GM12878 (cell line): Measurements from ENCODE around the gene EGFR. TPM values are rescaled to one million over a fixed set of nuclear protein-coding genes. Genes with fewer than 3 reads are reported as not detected.

Source experiments
- ATAC-seq: fragments of 200-7000 bp; cut with Tn5 transposase; 3 replicates; pipeline ENCODE4 v1.9.1; 2020; ENCODE audit warnings: mild to moderate bottlenecking, moderate library complexity
- BruUV-seq: library from RNA; stranded (reverse); fragments of 400-500 nt; replicated peaks from 2 replicates; lab custom pipeline; 2021; lab: Mats Ljungman, UMichigan
- CTCF ChIA-PET: fragments of 300-600 bp; sonication (Branson Sonifier 250); formaldehyde crosslinking; extraction: SDS; loops from one replicate; lab custom pipeline; 2021; ENCODE audit warnings: inconsistent platforms; lab: Yijun Ruan, JAX
- POLR2A ChIA-PET: fragments of 350-600 bp; formaldehyde crosslinking; extraction: SDS; loops from one replicate; lab custom pipeline; 2021; ENCODE audit warnings: inconsistent platforms; lab: Charles Lee
- RAD21 ChIA-PET: fragments of 300-600 bp; sonication (Branson Sonifier 250); formaldehyde crosslinking; loops from one replicate; lab custom pipeline; 2023; ENCODE audit warnings: antibody characterized with exemption; ENCODE audit not compliant: unreplicated experiment; lab: Charles Lee
- SMC1A ChIA-PET: fragments of 300-600 bp; sonication (Branson Sonifier 250); formaldehyde crosslinking; loops from one replicate; lab custom pipeline; 2023; ENCODE audit not compliant: unreplicated experiment, uncharacterized antibody; lab: Charles Lee
- DNase-seq: peaks from one replicate; pipeline ENCODE4 v3.0.0-alpha.2; 2011; ENCODE audit warnings: low read depth, low spot score
- FAIRE-seq: peaks from 3 replicates; lab custom pipeline; 2011; peaks lifted over from hg19 to GRCh38; lab: Jason Lieb, UNC
- H2AFZ ChIP-seq: 2 replicates; pipeline ENCODE4 v1.6.0; 2011; ENCODE audit warnings: low read depth, low read length, control low read depth; ENCODE audit not compliant: control insufficient read depth
- H3K27ac ChIP-seq: 2 replicates; pipeline ENCODE4 v1.5.1; 2011; ENCODE audit warnings: control low read depth; ENCODE audit not compliant: control insufficient read depth, insufficient read depth
- H3K27me3 ChIP-seq, 2 experiments: replicated peaks in 1 of 2; 2 replicates each; pipeline versions ENCODE4 v1.6.0 to v1.6.1; 2011; ENCODE audit warnings: low read length in 1 of 2; ENCODE audit not compliant: control insufficient read depth in 2 of 2, insufficient read depth in 2 of 2
- H3K36me3 ChIP-seq, 2 experiments: 2 replicates each; pipeline ENCODE4 v1.5.1; 2011; ENCODE audit warnings: low read length in 1 of 2; ENCODE audit not compliant: control insufficient read depth in 2 of 2, insufficient read depth in 2 of 2
- H3K4me1 ChIP-seq: 2 replicates; pipeline ENCODE4 v1.6.1; 2011; ENCODE audit warnings: mild to moderate bottlenecking, low read length, moderate library complexity, mixed read lengths; ENCODE audit not compliant: control insufficient read depth, insufficient read depth
- H3K4me2 ChIP-seq: 2 replicates; pipeline ENCODE4 v1.6.0; 2011; ENCODE audit warnings: control low read depth; ENCODE audit not compliant: control insufficient read depth, insufficient read depth
- H3K4me3 ChIP-seq: fragments of 200-600 bp; sonication (generic); 2 replicates; pipeline ENCODE4 v1.5.1; 2016
- H3K79me2 ChIP-seq: 2 replicates; pipeline ENCODE4 v1.6.0; 2011; ENCODE audit warnings: low read length; ENCODE audit not compliant: control insufficient read depth, insufficient read depth
- H3K9ac ChIP-seq: 2 replicates; pipeline ENCODE4 v1.8.0; 2011; ENCODE audit warnings: low read length, control low read depth, mixed read lengths; ENCODE audit not compliant: control insufficient read depth, insufficient read depth
- H3K9me3 ChIP-seq: replicated peaks from 3 replicates; pipeline ENCODE4 v1.5.1; 2011; ENCODE audit warnings: mild to moderate bottlenecking, low read length; ENCODE audit not compliant: control insufficient read depth, insufficient read depth
- H4K20me1 ChIP-seq: 2 replicates; pipeline ENCODE4 v1.6.0; 2011; ENCODE audit not compliant: control insufficient read depth, insufficient read depth
- BMI1 ChIP-seq: fragments of 450-650 bp; IDR thresholded peaks from 2 replicates; pipeline ENCODE4 v1.6.1; 2016; ENCODE audit warnings: mild to moderate bottlenecking, moderate library complexity, borderline replicate concordance
- CREM ChIP-seq: IDR thresholded peaks from 2 replicates; pipeline ENCODE4 v1.6.1; 2014; ENCODE audit warnings: antibody characterized with exemption, low read depth
- DPF2 ChIP-seq: fragments of 450-650 bp; IDR thresholded peaks from 2 replicates; pipeline ENCODE4 v1.6.1; 2017; ENCODE audit warnings: mild to moderate bottlenecking
- EGR1 ChIP-seq, 2 experiments: IDR thresholded peaks; 1 replicate in 1 of 2; 2 replicates in 1 of 2; pipeline ENCODE4 v1.6.1; 2011 to 2012; ENCODE audit warnings: low read depth in 2 of 2, low read length in 2 of 2, borderline replicate concordance in 1 of 2, mild to moderate bottlenecking in 1 of 2, moderate library complexity in 1 of 2
- HDAC6 ChIP-seq: fragments of 200-600 bp; sonication (generic); IDR thresholded peaks from one replicate; pipeline ENCODE4 v1.8.0; 2017; ENCODE audit warnings: antibody characterized with exemption; ENCODE audit not compliant: unreplicated experiment
- IRF4 ChIP-seq: IDR thresholded peaks from 2 replicates; pipeline ENCODE4 v1.6.1; 2011; ENCODE audit warnings: low read depth, low read length
- MLLT1 ChIP-seq: fragments of 450-650 bp; IDR thresholded peaks from 2 replicates; pipeline ENCODE4 v1.6.1; 2016; ENCODE audit warnings: mild to moderate bottlenecking
- PML ChIP-seq: IDR thresholded peaks from 2 replicates; pipeline ENCODE4 v1.6.1; 2012; ENCODE audit warnings: low read length, inconsistent platforms
- SMAD5 ChIP-seq: IDR thresholded peaks from 2 replicates; pipeline ENCODE4 v1.6.1; 2016; ENCODE audit warnings: antibody characterized with exemption, low read depth
- WGBS: methylation state at CpG from one replicate; pipeline ENCODE4 v1.1.6; 2016; ENCODE audit warnings: low lambda C conversion rate; ENCODE audit not compliant: insufficient replicate concordance, insufficient coverage; ENCODE audit errors: missing lambda C conversion rate; 5-methylcytosine and 5-hydroxymethylcytosine counted together
- in situ Hi-C: fragments of 300-500 bp; cut with MboI; formaldehyde crosslinking; loops from 9 replicates; pipeline ENCODE4 v1.14.3; 2018; ENCODE audit warnings: mixed read lengths
- intact Hi-C: fragments of 100-400 bp; cut with micrococcal nuclease; formaldehyde crosslinking; loops from one replicate; pipeline ENCODE4 v1.14.2; 2022; ENCODE audit not compliant: unreplicated experiment
- polyA plus RNA-seq, 11 experiments: library from polyadenylated mRNA; depleted of rRNA in 4 of 11; unstranded in 6 of 11; stranded (reverse) in 5 of 11; fragments of >200 nt; fragmentation: Nextera tagmentation in 4 of 11; fragmentation: Illumina TruSeq in 1 of 11; extraction: Ambion mirVana in 4 of 11; extraction: Trizol in 1 of 11; gene quantifications; 1 replicate in 1 of 11; 2 replicates in 10 of 11; pipeline versions ENCODE4 v1.2.1 to v1.2.3, GENCODE V29; 2011 to 2016; ENCODE audit warnings: inconsistent platforms in 2 of 11, missing spikeins in 2 of 11, low read depth in 1 of 11
- total RNA-seq, 4 experiments: library from RNA; depleted of rRNA in 3 of 4; stranded (reverse); fragments of >200 nt in 3 of 4; fragmentation: Illumina TruSeq in 1 of 4; extraction: Trizol in 1 of 4; gene quantifications; 2 replicates each; pipeline versions ENCODE4 v1.2.1 to v1.2.3, GENCODE V29; 2013 to 2021

EGFR gene
- total and polyA plus RNA-seq, 10 of the 15 experiments (the other 5 are each of a cell fraction or from before 2014, with no cell fraction given), result 0.01 to 0.31 TPM; not detected in 8

- TF ChIP-seq BMI1, result no peak
- TF ChIP-seq IRF4, result no peak
- TF ChIP-seq HDAC6, result no peak
- no peak for TF ChIP-seq DPF2
- no peak for TF ChIP-seq CREM
- no peak for TF ChIP-seq EGR1 (IDR thresholded peaks at IDR 0.05; ENCODE audit: borderline replicate concordance in 1 of 2, low read depth in 2 of 2, low read length in 2 of 2)
- no peak for TF ChIP-seq MLLT1
- TF ChIP-seq PML, result no peak
- TF ChIP-seq SMAD5, result no peak
- ChIA-PET RAD21 (interaction anchor here (0.6 kb wide), 1 partner anchor 352 kb away, joined by 3 read pairs; no protein-coding TSS in a partner anchor), CTCF (interaction anchor here (1.4 kb wide), 1 partner anchor 460 kb away, joined by 5 read pairs; no protein-coding TSS in a partner anchor), POLR2A (no interaction called here), SMC1A (interaction anchor here (0.9 to 1.2 kb wide), 2 partner anchors 199 to 460 kb away, joined by 3 read pairs; no protein-coding TSS in a partner anchor)
- Histone ChIP-seq H3K4me2 (no peak overlapping the region), H4K20me1 (no peaks in the 10 kb centered on the region), H3K4me3 (no peak overlapping the region), H3K4me1 (no peaks in the 10 kb centered on the region), H3K27me3 (peaks cover under 1 to 4% of the 10 kb centered on the region in 2 experiments; a peak in 2 of 4 replicates), H3K79me2 (no peaks in the 10 kb centered on the region), H3K9ac (no peak overlapping the region), H3K27ac (no peak overlapping the region), H3K9me3 (no peaks in the 10 kb centered on the region), H3K36me3 (no peaks in the 10 kb centered on the region), H2AFZ (no peak overlapping the region)
- no TSS peak for BruUV-seq
- FAIRE-seq, result no peak
- intact Hi-C loops, result no loop called here
- ATAC-seq, result no peak
- no peak for DNase-seq
- WGBS, result 40% methylated on average over 8 of the region's 8 CpGs
- in situ Hi-C loops, result no loop called here
Observed at GRCh38 chr7:55249332-55249731, 230.5 kb downstream of the EGFR start.
